ENCODE data around the gene APOM.
A peak's percentile ranks its signal among the peaks of the same experiment; 100 is the strongest.

Gene APOM

GRCh38 chr6:31692353-31692752 is 36.7 kb downstream of the APOM start:
- no peak for TF ChIP-seq CTCF (conservative IDR thresholded peaks at IDR 0.05; ENCODE audit: low read depth, low read length)
- no peak for DNase-seq (ENCODE audit: low read depth)
- H3K4me3 ChIP-seq (ENCODE audit: low read depth, low read length) = no peak overlapping the region

- no peak for DNase-seq (ENCODE audit: low read depth)
- no peak overlapping the region for H3K4me3 ChIP-seq (ENCODE audit: low read depth, low read length)
- TF ChIP-seq CTCF (conservative IDR thresholded peaks at IDR 0.05; ENCODE audit: low read depth, low read length) = no peak
Measured at GRCh38 chr6:31692886-31693285, 37.2 kb downstream of the APOM start.

GRCh38 chr6:31693535-31693934 is 37.8 kb downstream of the APOM start:
- TF ChIP-seq CTCF (conservative IDR thresholded peaks at IDR 0.05; ENCODE audit: low read depth, low read length) = no peak
- no peak overlapping the region for H3K4me3 ChIP-seq (ENCODE audit: low read depth, low read length)
- no peak for DNase-seq (ENCODE audit: low read depth)

- peak; percentile 16 for DNase-seq (ENCODE audit: low read depth)
- no peak overlapping the region for H3K4me3 ChIP-seq (ENCODE audit: low read depth, low read length)
- TF ChIP-seq CTCF (conservative IDR thresholded peaks at IDR 0.05; ENCODE audit: low read depth, low read length) = no peak
Measured at GRCh38 chr6:31697555-31697954, 41.9 kb downstream of the APOM start.

GRCh38 chr6:31700740-31701401 is 45.2 kb downstream of the APOM start:
- no peak overlapping the region for H3K4me3 ChIP-seq (ENCODE audit: low read depth, low read length)
- TF ChIP-seq CTCF (conservative IDR thresholded peaks at IDR 0.05; ENCODE audit: low read depth, low read length) = no peak
- no peak for DNase-seq (ENCODE audit: low read depth)

GRCh38 chr6:31701666-31702404 is 46.1 kb downstream of the APOM start:
- no peak for TF ChIP-seq CTCF (conservative IDR thresholded peaks at IDR 0.05; ENCODE audit: low read depth, low read length)
- H3K4me3 ChIP-seq (ENCODE audit: low read depth, low read length) = peak overlapping the region; percentile 78
- peak; percentile 53 for DNase-seq (ENCODE audit: low read depth)

GRCh38 chr6:31702405-31702818 is 46.7 kb downstream of the APOM start:
- H3K4me3 ChIP-seq (ENCODE audit: low read depth, low read length) = peak overlapping the region; percentile 78
- no peak for DNase-seq (ENCODE audit: low read depth)
- TF ChIP-seq CTCF (conservative IDR thresholded peaks at IDR 0.05; ENCODE audit: low read depth, low read length) = no peak
